ENCODE measurements around the gene SLC29A3.

SLC29A3 gene

DNA sequence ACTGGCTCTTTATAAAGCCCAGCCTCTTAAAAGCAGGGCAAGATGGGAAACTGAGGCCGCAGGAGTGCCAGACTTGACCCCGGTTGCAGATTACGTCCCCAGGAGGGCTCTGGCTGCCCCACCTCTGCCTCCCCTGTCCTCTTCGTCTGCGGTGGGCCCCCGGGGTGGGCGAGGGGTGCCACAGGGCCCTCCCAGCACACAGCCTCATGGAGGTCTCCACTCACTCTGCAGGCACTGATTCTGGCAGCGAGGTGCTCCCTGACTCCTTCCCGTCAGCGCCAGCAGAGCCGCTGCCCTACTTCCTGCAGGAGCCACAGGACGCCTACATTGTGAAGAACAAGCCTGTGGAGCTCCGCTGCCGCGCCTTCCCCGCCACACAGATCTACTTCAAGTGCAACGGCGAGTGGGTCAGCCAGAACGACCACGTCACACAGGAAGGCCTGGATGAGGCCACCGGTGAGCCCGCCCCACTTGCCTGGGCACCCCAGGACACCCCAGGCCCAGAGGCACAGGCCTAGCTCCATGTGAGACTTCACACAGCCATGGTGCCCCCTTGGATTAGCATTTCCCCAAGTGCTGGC is 39.4 kb upstream of the SLC29A3 start:
- Mint-ChIP-seq H3K27me3 (peaks cover 0 to 4% of the 10 kb centered on the region in 2 donors), H3K4me1 (peaks cover 0 to 3% of the 10 kb centered on the region in 2 donors), H3K27ac (no peak overlapping the region), H3K4me3 (no peak overlapping the region), H3K36me3 (no peaks in the 10 kb centered on the region), H3K9me3 (no peaks in the 10 kb centered on the region)
- ATAC-seq (replicated peaks) (no peak), DNase-seq (no peak)

DNA sequence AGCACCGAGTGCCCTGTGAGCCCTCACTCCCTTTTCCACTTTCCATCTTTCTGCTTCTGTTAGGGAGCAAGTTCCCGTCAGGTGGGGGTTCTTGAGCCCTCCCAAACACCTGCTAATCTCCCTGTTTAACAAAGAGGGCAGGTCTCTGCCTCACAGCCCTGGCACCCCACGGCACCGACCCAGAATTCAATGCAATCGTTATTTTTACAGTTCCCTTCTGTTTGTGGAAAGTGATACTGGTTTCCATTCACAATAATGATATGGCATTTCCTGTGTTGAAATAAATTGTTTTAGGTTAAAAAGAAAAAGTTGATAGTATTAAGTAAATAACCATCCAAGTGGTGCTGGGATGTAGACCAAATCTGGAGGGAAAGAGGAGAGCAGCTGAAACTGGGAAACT is 38.8 kb upstream of the SLC29A3 start:
- ATAC-seq (replicated peaks): no peak

DNA sequence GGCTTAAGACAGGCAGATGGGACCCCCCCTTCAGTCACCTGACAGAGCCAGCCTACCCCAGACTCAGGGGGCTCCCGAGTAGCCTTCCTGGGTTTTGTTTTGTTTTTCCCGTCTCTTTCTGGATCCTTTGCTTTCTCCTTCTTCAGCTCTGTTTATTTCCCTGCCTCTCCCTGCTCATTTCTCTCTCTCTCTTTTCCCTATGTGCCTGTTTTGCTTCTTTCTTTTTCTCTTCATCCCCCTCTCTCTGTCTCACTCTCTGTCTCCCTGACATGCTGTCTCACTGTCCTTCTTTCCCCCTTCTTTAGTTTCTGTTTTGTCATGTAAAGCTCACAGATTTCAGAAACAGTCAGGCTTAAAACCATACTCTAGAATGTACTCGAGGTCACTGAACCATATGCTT is 38.2 kb upstream of the SLC29A3 start:
- H3K27ac Mint-ChIP-seq: no peak overlapping the region
- no peaks in the 10 kb centered on the region for H3K36me3 Mint-ChIP-seq
- H3K9me3 Mint-ChIP-seq: no peaks in the 10 kb centered on the region
- DNase-seq (no peak), ATAC-seq (replicated peaks) (no peak)
- H3K4me1 Mint-ChIP-seq: peaks cover 0 to 3% of the 10 kb centered on the region in 2 donors
- no peak overlapping the region for H3K4me3 Mint-ChIP-seq
- H3K27me3 Mint-ChIP-seq: peaks cover 0 to 4% of the 10 kb centered on the region in 2 donors

More for the DNA sequence above, 38.8 kb upstream of the SLC29A3 start:
- Mint-ChIP-seq H3K27ac (no peak overlapping the region), H3K9me3 (no peaks in the 10 kb centered on the region), H3K27me3 (peaks cover 0 to 4% of the 10 kb centered on the region in 2 donors), H3K36me3 (no peaks in the 10 kb centered on the region), H3K4me1 (peaks cover 0 to 3% of the 10 kb centered on the region in 2 donors), H3K4me3 (no peak overlapping the region)
- DNase-seq: no peak

DNA sequence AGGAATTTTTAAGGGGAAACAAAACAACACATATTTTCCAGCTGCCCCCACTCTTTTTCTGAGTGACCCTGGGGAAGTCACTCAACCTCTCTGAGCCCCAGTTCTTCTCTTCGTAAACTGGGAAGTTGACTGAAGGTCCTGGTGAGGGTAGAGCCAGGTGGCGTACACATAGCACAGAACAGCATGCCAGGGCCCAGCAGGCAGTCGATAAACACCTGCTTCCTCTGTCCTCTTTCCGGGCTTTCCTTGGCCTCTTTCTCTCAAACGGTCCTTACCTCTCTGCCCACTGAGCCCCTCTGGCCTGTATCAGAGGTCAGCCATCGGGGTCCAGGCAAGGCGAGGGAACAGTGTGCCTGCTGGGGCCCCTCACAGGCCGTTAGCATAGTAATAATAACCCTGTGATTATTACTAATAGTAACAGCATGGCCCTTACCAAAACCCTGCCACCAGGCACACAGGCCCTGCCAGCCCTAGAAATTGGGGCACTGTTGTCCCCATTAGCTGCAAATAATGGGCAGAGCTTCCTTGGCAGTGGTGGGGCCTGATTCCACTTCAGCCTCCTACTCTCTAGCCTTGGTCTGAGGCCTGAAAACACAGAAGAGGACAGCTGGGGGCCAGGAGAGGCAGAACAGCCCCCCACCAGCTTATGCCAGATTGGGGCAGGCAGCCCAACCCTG is 37.3 kb upstream of the SLC29A3 start:
- Mint-ChIP-seq H3K27me3 (peaks cover 0 to 4% of the 10 kb centered on the region in 2 donors), H3K4me1 (peaks cover 0 to 3% of the 10 kb centered on the region in 2 donors), H3K27ac (no peak overlapping the region), H3K9me3 (no peaks in the 10 kb centered on the region), H3K36me3 (no peaks in the 10 kb centered on the region), H3K4me3 (no peak overlapping the region)
- DNase-seq (no peak), ATAC-seq (replicated peaks) (no peak)

DNA sequence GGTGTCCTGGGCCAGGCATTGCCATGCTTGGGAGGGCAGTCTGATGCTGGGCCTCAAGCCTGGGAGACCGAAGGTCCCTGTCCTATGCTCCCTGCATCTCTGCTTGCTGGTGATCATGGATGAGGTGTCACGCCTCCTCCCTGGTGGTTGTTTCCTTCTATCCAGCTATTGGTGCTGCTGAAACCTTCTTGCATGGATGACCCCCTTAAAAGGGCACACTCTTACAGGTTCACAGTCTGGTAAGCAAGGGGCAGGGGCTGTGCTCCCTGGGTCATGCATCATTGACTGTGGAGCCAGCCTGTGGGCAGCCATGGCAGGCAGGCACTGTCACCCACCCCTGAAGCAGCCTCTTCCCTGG is 36.8 kb upstream of the SLC29A3 start:
- ATAC-seq (replicated peaks) (no peak), DNase-seq (no peak)
- Mint-ChIP-seq H3K4me1 (peaks cover 0 to 3% of the 10 kb centered on the region in 2 donors), H3K9me3 (no peaks in the 10 kb centered on the region), H3K4me3 (no peak overlapping the region), H3K36me3 (no peaks in the 10 kb centered on the region), H3K27ac (peak overlapping the region; percentile 31), H3K27me3 (peaks cover 0 to 4% of the 10 kb centered on the region in 2 donors)

DNA sequence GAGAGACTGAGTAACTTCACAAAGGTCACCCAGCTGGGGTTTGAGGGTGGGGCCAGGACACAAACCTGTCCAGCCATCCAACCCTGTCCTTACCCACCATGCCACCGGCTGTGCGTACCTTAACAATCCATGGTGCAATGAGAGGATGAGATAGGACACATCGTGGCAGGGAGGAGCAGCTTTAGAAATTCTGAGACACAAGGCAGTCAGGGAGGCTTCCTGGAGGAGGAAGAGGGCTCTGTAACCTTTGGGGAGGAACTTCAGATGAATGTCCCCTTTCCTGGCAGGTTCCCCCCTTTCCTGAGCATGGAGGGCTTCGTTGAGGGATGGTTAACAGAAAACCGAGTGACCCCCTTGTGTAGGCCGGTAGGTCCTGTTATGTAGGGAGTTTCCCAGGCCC is 35.6 kb upstream of the SLC29A3 start:
- Mint-ChIP-seq H3K4me1 (peaks cover 0 to 3% of the 10 kb centered on the region in 2 donors), H3K27me3 (peaks cover 0 to 4% of the 10 kb centered on the region in 2 donors), H3K4me3 (no peak overlapping the region), H3K9me3 (no peaks in the 10 kb centered on the region), H3K36me3 (no peaks in the 10 kb centered on the region), H3K27ac (no peak overlapping the region)
- ATAC-seq (replicated peaks): no peak
- no peak for DNase-seq

DNA sequence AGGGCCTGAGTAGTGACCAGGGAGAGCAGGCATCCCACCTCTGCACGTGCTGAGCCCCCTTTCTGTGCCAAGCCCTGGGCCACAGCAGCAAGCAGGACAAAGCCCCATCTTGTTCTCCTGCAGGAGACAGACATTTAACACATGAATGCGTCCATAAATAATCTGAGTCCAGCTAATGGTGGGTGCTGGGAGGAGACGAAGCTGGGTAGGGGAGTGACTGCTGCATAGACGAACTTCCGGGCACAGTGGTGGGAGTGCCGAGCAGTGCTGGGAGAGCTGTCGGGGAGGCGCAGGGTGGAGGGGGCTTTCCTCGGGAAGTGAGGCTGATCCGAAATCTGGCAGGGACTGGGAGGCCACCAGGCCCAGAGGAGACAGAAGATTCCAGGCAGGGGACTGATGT is 35.2 kb upstream of the SLC29A3 start:
- DNase-seq (no peak), ATAC-seq (replicated peaks) (no peak)
- Mint-ChIP-seq H3K4me1 (peaks cover 0 to 3% of the 10 kb centered on the region in 2 donors), H3K4me3 (no peak overlapping the region), H3K36me3 (no peaks in the 10 kb centered on the region), H3K9me3 (no peaks in the 10 kb centered on the region), H3K27me3 (peaks cover 0 to 4% of the 10 kb centered on the region in 2 donors), H3K27ac (no peak overlapping the region)

DNA sequence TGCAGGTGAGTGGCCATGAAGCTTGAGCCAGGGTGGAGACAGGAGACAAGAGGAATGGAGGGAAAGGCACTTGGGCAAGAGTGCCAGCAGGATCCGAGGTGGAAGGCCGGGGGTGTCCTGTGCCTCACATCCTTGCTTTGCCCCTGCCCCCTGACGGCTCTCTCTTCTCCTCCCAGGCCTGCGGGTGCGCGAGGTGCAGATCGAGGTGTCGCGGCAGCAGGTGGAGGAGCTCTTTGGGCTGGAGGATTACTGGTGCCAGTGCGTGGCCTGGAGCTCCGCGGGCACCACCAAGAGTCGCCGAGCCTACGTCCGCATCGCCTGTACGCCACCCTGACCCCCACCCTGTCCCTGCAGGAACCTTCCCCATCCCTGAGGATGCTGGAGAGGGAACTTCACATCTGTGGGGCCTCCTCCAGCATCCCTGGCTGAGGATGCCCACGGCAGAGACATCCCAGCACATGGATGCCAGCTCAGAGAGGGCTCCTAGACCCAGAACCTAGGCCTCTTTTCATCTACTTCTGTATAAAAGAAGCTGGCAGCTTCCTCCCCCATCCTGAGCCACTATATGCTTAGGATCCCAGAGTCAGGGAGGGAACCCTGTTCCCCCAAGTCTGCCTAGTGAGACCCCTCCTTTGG is 34.4 kb upstream of the SLC29A3 start:
- Mint-ChIP-seq H3K4me1 (peaks cover 0 to 6% of the 10 kb centered on the region in 2 donors), H3K4me3 (no peak overlapping the region), H3K27ac (no peak overlapping the region), H3K9me3 (no peaks in the 10 kb centered on the region), H3K36me3 (no peaks in the 10 kb centered on the region), H3K27me3 (peaks cover 0 to 4% of the 10 kb centered on the region in 2 donors)
- DNase-seq (no peak), ATAC-seq (replicated peaks) (peak in 1 of 2 donors; percentile 11)

DNA sequence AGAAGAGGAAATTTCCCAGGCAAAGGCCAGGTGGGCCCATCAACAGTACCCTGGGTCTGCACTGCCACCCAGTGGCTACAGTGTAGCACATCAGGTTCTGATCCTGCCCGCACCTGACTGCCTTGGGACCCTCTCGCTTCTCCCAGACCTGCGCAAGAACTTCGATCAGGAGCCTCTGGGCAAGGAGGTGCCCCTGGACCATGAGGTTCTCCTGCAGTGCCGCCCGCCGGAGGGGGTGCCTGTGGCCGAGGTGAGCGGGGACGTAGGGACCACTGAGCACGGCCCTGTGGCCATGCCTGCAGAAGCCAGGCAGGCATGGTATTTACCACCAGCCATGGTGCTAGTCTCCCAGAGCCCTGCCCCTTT is 33.9 kb upstream of the SLC29A3 start:
- peaks cover 0 to 7% of the 10 kb centered on the region in 2 donors for H3K4me1 Mint-ChIP-seq
- H3K9me3 Mint-ChIP-seq: no peaks in the 10 kb centered on the region
- peaks cover 0 to 2% of the 10 kb centered on the region in 2 donors for H3K27me3 Mint-ChIP-seq
- H3K36me3 Mint-ChIP-seq: no peaks in the 10 kb centered on the region
- no peak for DNase-seq
- no peak overlapping the region for H3K4me3 Mint-ChIP-seq
- peak; percentile 63 to 73 for ATAC-seq (replicated peaks)
- no peak overlapping the region for H3K27ac Mint-ChIP-seq

DNA sequence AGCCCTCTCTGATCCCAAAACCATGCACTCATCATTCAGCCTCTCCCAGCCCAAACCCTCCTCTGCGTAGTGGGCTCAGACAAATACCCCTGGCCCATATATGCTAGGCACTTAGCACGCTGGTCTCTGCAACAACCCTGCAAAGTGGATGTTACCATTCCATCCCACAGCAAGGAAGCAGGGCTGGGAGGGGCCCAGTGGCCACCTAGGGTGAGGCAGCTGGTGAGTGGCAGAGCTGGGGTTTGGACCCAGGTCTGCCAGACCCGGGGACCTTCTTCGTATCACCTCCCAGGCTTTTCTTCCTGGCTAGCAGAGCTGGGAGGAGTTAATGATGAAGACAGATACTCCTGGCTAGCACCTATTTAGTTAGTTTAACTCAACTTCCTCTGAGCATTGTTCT is 33.1 kb upstream of the SLC29A3 start:
- Mint-ChIP-seq H3K4me1 (peaks cover 0 to 8% of the 10 kb centered on the region in 2 donors), H3K27me3 (no peaks in the 10 kb centered on the region), H3K36me3 (no peaks in the 10 kb centered on the region), H3K4me3 (no peak overlapping the region), H3K27ac (no peak overlapping the region), H3K9me3 (no peaks in the 10 kb centered on the region)
- no peak for ATAC-seq (replicated peaks)
- DNase-seq: no peak

DNA sequence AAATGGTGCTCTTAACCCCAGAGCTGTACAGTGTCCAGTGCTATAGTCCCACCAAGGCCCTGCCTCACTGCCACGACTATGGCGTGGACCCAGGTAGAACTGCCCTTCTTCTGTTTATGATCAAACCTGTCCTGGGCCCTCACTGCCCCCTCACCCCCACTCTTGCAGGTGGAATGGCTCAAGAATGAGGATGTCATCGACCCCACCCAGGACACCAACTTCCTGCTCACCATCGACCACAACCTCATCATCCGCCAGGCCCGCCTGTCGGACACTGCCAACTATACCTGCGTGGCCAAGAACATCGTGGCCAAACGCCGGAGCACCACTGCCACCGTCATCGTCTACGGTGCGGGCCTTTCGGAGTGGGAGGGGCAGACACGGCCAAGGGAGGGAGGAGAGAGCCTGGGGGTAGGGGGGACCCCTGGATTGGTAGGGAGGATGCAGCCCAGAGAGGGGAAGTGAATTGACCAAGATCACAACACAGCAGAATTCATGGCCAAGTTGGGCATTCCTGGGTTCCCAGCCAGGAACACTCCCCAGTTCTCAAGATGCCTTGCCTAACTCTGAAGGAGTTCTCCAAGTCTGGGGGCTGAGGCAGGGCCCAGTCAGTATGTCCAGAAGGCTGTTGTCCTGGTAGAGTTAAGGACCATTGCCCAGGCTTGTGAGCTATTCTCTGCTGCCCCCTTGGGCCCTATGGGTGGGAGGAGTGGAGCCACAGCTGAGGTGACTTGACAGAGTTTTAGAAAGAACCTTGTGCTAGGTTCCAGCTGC is 32.4 kb upstream of the SLC29A3 start:
- ATAC-seq (replicated peaks) (no peak), DNase-seq (no peak)
- H3K36me3 Mint-ChIP-seq: no peaks in the 10 kb centered on the region
- H3K27ac Mint-ChIP-seq: no peak overlapping the region
- peaks cover 0 to 8% of the 10 kb centered on the region in 2 donors for H3K4me1 Mint-ChIP-seq
- no peaks in the 10 kb centered on the region for H3K27me3 Mint-ChIP-seq
- H3K4me3 Mint-ChIP-seq: no peak overlapping the region
- no peaks in the 10 kb centered on the region for H3K9me3 Mint-ChIP-seq

DNA sequence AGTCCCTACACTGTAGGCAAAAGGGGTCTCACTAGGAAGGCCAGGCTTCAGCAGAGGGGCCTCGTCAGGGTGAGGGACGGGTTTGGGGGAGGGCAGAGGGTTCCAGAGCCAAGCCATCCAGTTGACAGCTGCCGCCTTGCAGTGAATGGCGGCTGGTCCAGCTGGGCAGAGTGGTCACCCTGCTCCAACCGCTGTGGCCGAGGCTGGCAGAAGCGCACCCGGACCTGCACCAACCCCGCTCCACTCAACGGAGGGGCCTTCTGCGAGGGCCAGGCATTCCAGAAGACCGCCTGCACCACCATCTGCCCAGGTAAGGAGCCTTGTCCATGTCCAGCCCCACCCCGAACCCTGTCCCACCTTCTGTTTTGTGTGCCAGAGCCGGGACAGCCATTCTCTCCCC is 31.6 kb upstream of the SLC29A3 start:
- H3K27ac Mint-ChIP-seq: no peak overlapping the region
- H3K36me3 Mint-ChIP-seq: no peaks in the 10 kb centered on the region
- no peak for DNase-seq
- no peaks in the 10 kb centered on the region for H3K27me3 Mint-ChIP-seq
- H3K4me1 Mint-ChIP-seq: peaks cover 0 to 7% of the 10 kb centered on the region in 2 donors
- H3K9me3 Mint-ChIP-seq: no peaks in the 10 kb centered on the region
- ATAC-seq (replicated peaks): no peak
- H3K4me3 Mint-ChIP-seq: no peak overlapping the region

DNA sequence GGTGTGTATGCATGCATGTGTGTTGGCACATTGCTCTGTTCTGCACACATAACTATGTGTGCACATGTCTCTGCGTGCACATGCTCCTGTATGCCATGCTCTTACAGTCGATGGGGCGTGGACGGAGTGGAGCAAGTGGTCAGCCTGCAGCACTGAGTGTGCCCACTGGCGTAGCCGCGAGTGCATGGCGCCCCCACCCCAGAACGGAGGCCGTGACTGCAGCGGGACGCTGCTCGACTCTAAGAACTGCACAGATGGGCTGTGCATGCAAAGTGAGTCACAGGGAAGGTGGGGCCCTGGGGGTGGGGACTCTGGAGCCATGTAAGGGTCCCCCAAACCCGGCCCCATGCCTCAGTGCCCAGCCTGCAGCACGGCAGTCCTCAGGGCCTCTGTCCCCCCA is 30.6 kb upstream of the SLC29A3 start:
- Mint-ChIP-seq H3K27ac (no peak overlapping the region), H3K4me1 (peaks cover 0 to 5% of the 10 kb centered on the region in 2 donors), H3K36me3 (no peaks in the 10 kb centered on the region), H3K27me3 (no peaks in the 10 kb centered on the region), H3K9me3 (no peaks in the 10 kb centered on the region), H3K4me3 (no peak overlapping the region)
- no peak for ATAC-seq (replicated peaks)
- no peak for DNase-seq

DNA sequence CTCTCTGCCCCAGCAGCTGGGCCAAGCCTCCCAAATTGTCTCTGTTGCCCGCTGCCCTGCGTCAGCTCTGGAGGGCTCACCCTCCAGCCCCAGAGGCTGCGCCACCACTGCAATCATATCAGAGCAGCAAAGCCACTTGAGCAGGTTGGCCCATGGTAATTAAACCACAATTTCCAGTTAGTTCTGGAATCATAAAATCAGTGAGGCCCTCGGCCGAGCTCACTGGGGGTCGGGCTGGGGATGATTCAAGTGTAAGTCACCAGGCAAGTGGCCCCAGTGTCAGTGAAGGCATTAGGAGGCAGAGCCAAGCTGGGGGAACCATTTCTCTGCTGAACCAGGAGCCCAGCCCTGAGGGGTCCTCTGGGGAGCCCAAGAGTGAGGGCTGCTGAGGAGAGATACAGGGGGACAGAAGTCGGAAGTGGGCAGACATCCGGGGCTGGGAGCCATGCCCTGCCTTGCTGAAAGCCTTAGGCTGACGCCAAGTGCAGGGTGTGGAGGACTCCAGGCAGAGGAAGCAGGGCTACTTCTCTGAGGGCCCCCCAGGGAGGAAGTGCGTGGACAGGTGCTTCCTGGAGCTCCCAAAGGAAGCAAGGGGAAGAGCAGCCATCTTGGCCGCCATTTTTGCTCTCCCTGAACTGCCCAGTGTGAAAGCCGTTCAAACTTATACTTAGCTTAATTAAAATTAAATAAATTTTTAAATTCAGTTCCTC is 29.5 kb upstream of the SLC29A3 start:
- DNase-seq (no peak), ATAC-seq (replicated peaks) (no peak)
- H3K27me3 Mint-ChIP-seq: peaks cover 5 to 6% of the 10 kb centered on the region in 2 donors
- no peak overlapping the region for H3K4me3 Mint-ChIP-seq
- H3K27ac Mint-ChIP-seq: no peak overlapping the region
- H3K36me3 Mint-ChIP-seq: no peaks in the 10 kb centered on the region
- H3K4me1 Mint-ChIP-seq: peaks cover 0 to 5% of the 10 kb centered on the region in 2 donors
- H3K9me3 Mint-ChIP-seq: no peaks in the 10 kb centered on the region

Measured in stimulated activated naive B cell treated with anti-CD40 and anti-IgM and Interleukin-4, amounts not matched to agents 10 μg/mL and 1 μg/mL and 100 μg/mL, for 72 hours (primary cell).